ENCODE measurements around the gene MRTFA. TPM values are rescaled to one million over a fixed set of nuclear protein-coding genes. Genes with fewer than 3 reads are reported as not detected.
"Not testable (repeated sequence)": the region's sequence is repeated elsewhere in the genome, so short reads cannot be mapped to it uniquely, and the experiment has no call there.

Gene MRTFA
- total RNA-seq, 1 donor from 2014 or later, result 19.2 TPM

DNA sequence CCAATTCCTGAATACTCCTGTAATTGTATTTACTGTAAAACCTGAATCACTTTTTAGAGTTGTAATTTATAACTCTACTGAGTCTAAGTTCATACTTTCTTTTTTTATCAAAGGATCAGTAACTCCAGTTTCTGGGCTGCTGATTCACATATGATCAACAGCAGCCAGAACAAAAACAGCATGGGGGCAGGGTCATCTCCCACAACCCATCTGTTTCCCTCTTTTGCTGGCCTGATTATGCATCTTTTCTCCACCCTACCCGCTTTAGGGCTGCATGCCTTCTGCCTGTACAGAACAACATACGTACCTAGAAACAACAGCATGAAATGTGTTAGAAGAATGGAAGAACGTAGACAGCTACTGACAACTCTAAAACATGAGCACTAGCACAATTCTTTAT is 76.0 kb downstream of the MRTFA start:
- Histone ChIP-seq H3K27ac (replicated peaks) (no peak overlapping the region), H3K9me3 (replicated peaks) (no peaks in the 10 kb centered on the region), H3K36me3 (no peaks in the 10 kb centered on the region), H3K4me1 (peaks cover 12% of the 10 kb centered on the region), H3K4me3 (no peak overlapping the region), H3K27me3 (ENCODE audit: low read depth) (no peaks in the 10 kb centered on the region)
- DNase-seq, result no peak
- TF ChIP-seq CTCF (IDR thresholded peaks at IDR 0.05; ENCODE audit: borderline replicate concordance), result no peak
- intact Hi-C loops (cut with micrococcal nuclease), result no loop called here

DNA sequence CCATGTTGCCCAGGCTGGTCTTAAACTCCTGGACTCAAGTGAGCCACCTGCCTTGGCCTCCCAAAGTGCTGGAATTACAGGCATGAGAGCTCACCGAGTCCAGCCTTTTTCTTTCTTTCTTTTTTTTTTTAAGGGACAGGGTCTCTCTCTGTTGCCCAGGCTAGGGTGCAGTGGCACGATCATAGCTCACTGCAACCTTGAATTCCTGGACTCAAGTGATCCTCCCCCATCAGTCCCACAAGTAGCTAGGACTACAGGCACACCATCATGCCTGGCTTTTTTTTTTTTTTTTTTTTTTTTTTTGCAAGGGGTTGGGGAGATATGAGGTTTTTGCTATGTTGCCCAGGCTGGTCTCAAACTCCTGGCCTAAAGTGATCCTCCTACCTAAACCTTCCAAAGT is 78.5 kb downstream of the MRTFA start:
- TF ChIP-seq CTCF (IDR thresholded peaks at IDR 0.05; ENCODE audit: borderline replicate concordance), result no peak
- Histone ChIP-seq H3K9me3 (replicated peaks) (no peaks in the 10 kb centered on the region), H3K4me3 (no peak overlapping the region), H3K36me3 (no peaks in the 10 kb centered on the region), H3K4me1 (peaks cover 12% of the 10 kb centered on the region), H3K27ac (replicated peaks) (no peak overlapping the region), H3K27me3 (ENCODE audit: low read depth) (no peaks in the 10 kb centered on the region)
- intact Hi-C loops (cut with micrococcal nuclease), result no loop called here
- no peak for DNase-seq

DNA sequence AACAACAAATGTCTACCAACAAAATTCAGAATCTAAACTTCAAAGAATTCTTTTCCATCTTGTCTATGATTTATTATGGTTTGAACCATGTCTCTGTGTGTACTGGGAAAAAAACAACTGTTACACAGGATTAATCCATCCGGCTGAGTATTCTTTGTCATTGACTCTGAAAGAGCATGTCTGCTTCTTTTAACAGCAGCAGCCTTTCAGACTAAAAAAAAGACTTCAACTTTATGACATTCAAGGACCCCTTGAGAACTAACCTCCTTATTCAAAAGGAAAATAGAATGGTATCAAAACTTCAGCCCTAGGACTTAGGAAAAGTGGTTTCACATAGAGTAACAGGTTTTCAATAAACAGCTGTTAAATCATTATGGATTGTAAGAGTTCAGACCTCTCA is 79.9 kb downstream of the MRTFA start:
- H3K27ac ChIP-seq (replicated peaks), result no peak overlapping the region
- H3K27me3 ChIP-seq (ENCODE audit: low read depth), result no peaks in the 10 kb centered on the region
- H3K36me3 ChIP-seq, result peaks cover 6% of the 10 kb centered on the region
- H3K4me1 ChIP-seq, result peaks cover 21% of the 10 kb centered on the region
- H3K4me3 ChIP-seq, result no peak overlapping the region
- DNase-seq, result no peak
- H3K9me3 ChIP-seq (replicated peaks), result no peaks in the 10 kb centered on the region
- no peak for TF ChIP-seq CTCF (IDR thresholded peaks at IDR 0.05; ENCODE audit: borderline replicate concordance)
- intact Hi-C loops (cut with micrococcal nuclease), result no loop called here

GRCh38 chr22:40554023-40554422 is 82.5 kb downstream of the MRTFA start:
- peaks cover 24% of the 10 kb centered on the region for H3K4me1 ChIP-seq
- H3K27me3 ChIP-seq (ENCODE audit: low read depth); H3K4me3 ChIP-seq; H3K9me3 ChIP-seq (replicated peaks); intact Hi-C loops (cut with micrococcal nuclease); H3K27ac ChIP-seq (replicated peaks); DNase-seq; H3K36me3 ChIP-seq: not testable (repeated sequence)

DNA sequence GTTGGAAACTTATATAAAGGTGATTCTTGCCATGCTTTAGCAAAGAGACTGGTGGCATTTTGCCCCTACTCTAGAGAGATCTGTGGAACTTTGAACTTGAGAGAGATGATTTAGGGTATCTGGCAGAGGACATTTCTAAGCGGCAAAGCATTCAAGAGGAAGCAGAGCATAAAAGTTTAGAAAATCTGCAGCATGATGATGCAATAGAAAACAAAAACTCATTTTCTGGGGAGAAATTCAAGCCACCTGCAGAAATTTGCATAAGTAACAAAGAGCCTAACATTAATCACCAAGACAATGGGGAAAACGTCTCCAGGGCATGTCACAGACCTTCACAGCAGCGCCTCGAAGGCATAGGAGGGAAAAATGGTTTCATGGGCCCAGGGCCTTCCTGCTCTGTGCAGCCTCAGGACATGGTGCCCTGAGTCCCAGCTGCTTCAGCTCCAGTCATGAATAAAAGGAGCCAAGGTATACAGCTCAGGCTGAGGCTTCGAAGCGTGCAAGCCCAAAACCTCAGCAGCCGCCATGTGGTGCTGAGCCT is 83.4 kb downstream of the MRTFA start:
- Histone ChIP-seq H3K4me3 (no peak overlapping the region), H3K27me3 (ENCODE audit: low read depth) (no peaks in the 10 kb centered on the region), H3K4me1 (peaks cover 24% of the 10 kb centered on the region), H3K27ac (replicated peaks) (no peak overlapping the region), H3K36me3 (peaks cover 6% of the 10 kb centered on the region), H3K9me3 (replicated peaks) (no peaks in the 10 kb centered on the region)
- intact Hi-C loops (cut with micrococcal nuclease), result no loop called here
- DNase-seq, result no peak
- TF ChIP-seq CTCF (IDR thresholded peaks at IDR 0.05; ENCODE audit: borderline replicate concordance), result no peak

DNA sequence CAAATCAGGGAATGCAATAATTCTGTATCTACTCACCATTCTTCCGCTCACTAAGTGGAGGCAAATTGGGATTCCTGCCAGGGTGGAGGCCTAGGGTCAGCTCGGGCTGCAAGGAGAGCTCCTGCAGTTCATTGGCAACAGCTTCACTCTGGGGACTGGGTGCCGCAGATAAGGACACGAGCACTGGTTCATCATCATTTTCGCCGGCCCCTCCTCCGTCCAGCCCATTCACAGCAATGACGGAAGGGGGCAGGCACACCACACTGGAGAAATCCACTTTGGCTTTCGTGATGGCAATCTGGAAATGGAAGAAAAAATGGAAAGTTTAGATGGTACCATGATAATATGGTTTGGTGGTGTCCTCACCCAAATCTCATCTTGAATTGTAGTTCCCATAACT is 84.4 kb downstream of the MRTFA start:
- peak; percentile 76 for DNase-seq
- H3K4me3 ChIP-seq, result no peak overlapping the region
- peaks cover 6% of the 10 kb centered on the region for H3K36me3 ChIP-seq
- no peaks in the 10 kb centered on the region for H3K27me3 ChIP-seq (ENCODE audit: low read depth)
- intact Hi-C loops (cut with micrococcal nuclease), result no loop called here
- peaks cover 22% of the 10 kb centered on the region for H3K4me1 ChIP-seq
- TF ChIP-seq CTCF (IDR thresholded peaks at IDR 0.05; ENCODE audit: borderline replicate concordance), result peak; percentile 63
- no peak overlapping the region for H3K27ac ChIP-seq (replicated peaks)
- no peaks in the 10 kb centered on the region for H3K9me3 ChIP-seq (replicated peaks)

Data from left ventricle myocardium inferior (tissue), 1 donor.